ENCODE data around the gene KRT8. TPM values are rescaled to one million over a fixed set of nuclear protein-coding genes. Genes with fewer than 3 reads are reported as not detected.

Gene KRT8
- total and polyA plus RNA-seq, 2 of the 13 experiments (the other 11 are each of a cell fraction or from before 2014, with no cell fraction given) = 498 to 718 TPM

GRCh38 chr12:52903285-52903854 is 1.5 kb downstream of the KRT8 start (continued):
- TF ChIP-seq, protein P1, sequence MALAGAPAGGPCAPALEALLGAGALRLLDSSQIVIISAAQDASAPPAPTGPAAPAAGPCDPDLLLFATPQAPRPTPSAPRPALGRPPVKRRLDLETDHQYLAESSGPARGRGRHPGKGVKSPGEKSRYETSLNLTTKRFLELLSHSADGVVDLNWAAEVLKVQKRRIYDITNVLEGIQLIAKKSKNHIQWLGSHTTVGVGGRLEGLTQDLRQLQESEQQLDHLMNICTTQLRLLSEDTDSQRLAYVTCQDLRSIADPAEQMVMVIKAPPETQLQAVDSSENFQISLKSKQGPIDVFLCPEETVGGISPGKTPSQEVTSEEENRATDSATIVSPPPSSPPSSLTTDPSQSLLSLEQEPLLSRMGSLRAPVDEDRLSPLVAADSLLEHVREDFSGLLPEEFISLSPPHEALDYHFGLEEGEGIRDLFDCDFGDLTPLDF (CRISPR knock-in tag; IDR thresholded peaks at IDR 0.05) = 0 out of 2 replicates have a peak, but pooled peaks have one; percentile 11
- 0 out of 2 replicates have a peak, but pooled peaks have one; percentile 52 for TF ChIP-seq REL (CRISPR knock-in tag; conservative IDR thresholded peaks at IDR 0.05)
- 0 out of 2 replicates have a peak, but pooled peaks have one; percentile 10 for TF ChIP-seq CCDC6 (CRISPR knock-in tag; IDR thresholded peaks at IDR 0.05)
- TF ChIP-seq ZNF746 (CRISPR knock-in tag; IDR thresholded peaks at IDR 0.05) = peak; percentile 43; the same call in 1 of the 2 replicates
- TF ChIP-seq RFX1 (IDR thresholded peaks at IDR 0.05) = no peak
- TF ChIP-seq HDAC1 (CRISPR knock-in tag; IDR thresholded peaks at IDR 0.05) = 0 out of 2 replicates have a peak, but pooled peaks have one; percentile 32
- TF ChIP-seq TCF7L2 (IDR thresholded peaks at IDR 0.05; ENCODE audit: low read depth, low read length) = no peak
- no peak for TF ChIP-seq ZNF660 (CRISPR knock-in tag; IDR thresholded peaks at IDR 0.05; ENCODE audit: borderline replicate concordance, low read depth)
- no peak for TF ChIP-seq ZNF576 (CRISPR knock-in tag; IDR thresholded peaks at IDR 0.05)
- TF ChIP-seq ELF4 (CRISPR knock-in tag; IDR thresholded peaks at IDR 0.05; ENCODE audit: borderline replicate concordance) = peak; percentile 25; the same call in 1 of the 2 replicates
- no peak for TF ChIP-seq ZNF280B (CRISPR knock-in tag; IDR thresholded peaks at IDR 0.05; ENCODE audit: borderline replicate concordance)
- no peak for TF ChIP-seq BRCA1 (CRISPR knock-in tag; IDR thresholded peaks at IDR 0.05)
- no peak for TF ChIP-seq HNF1A (IDR thresholded peaks at IDR 0.05; ENCODE audit: low read depth)
- no peak for TF ChIP-seq HNF1A (CRISPR knock-in tag; IDR thresholded peaks at IDR 0.05; ENCODE audit: borderline replicate concordance)
- TF ChIP-seq ZNF605 (CRISPR knock-in tag; IDR thresholded peaks at IDR 0.05) = peak; percentile 70; the same call in 1 of the 2 replicates
- TF ChIP-seq GATAD1 (CRISPR knock-in tag; IDR thresholded peaks at IDR 0.05) = peak; percentile 17; the same call in 1 of the 2 replicates
- TF ChIP-seq ZNF30 (CRISPR knock-in tag; IDR thresholded peaks at IDR 0.05) = no peak
- no peak for TF ChIP-seq ZNF292 (CRISPR knock-in tag; IDR thresholded peaks at IDR 0.05; ENCODE audit: borderline replicate concordance, low read depth)
